GM18511 (cell line): ENCODE data around the gene IQSEC1.
A peak's percentile ranks its signal among the peaks of the same experiment; 100 is the strongest.
"Not testable (repeated sequence)": the region's sequence is repeated elsewhere in the genome, so short reads cannot be mapped to it uniquely, and the experiment has no call there.

ENCODE experiments used
- ATAC-seq: cut with Tn5 transposase; IDR thresholded peaks from one replicate; pipeline ENCODE4 v1.9.1; 2021; ENCODE audit warnings: mild to moderate bottlenecking, moderate library complexity; ENCODE audit not compliant: unreplicated experiment

The IQSEC1 gene

DNA sequence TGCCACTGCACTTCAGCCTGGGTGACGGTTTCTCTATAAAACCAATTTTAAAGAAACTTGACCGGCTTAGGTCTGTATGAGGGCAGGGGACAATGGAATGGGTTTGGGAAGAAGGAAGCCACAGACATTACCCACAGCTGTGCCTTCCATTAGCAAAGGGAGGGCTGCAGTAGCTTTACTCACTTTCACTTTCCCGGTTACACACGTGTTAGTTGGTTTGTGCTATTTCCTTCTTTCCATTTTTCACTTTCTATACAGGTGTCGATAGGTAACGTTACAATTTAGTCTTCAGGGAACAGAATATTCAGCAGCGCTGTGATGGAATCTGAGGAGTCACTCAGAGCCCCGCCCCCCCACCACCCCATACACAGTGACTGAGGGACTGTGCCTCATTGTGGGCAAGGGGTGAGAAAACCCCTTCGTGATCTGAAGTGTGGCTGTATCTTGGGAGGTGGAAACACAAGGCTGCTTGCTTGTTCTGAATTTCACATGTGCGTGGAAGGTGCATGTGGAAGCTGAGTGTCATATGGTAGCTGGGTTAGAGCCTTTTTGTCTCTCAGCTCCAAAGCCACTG is 187.0 kb downstream of the IQSEC1 start:
- peak; percentile 76 for ATAC-seq

GRCh38 chr3:12885583-12885930 is 187.7 kb downstream of the IQSEC1 start:
- ATAC-seq = no peak

DNA sequence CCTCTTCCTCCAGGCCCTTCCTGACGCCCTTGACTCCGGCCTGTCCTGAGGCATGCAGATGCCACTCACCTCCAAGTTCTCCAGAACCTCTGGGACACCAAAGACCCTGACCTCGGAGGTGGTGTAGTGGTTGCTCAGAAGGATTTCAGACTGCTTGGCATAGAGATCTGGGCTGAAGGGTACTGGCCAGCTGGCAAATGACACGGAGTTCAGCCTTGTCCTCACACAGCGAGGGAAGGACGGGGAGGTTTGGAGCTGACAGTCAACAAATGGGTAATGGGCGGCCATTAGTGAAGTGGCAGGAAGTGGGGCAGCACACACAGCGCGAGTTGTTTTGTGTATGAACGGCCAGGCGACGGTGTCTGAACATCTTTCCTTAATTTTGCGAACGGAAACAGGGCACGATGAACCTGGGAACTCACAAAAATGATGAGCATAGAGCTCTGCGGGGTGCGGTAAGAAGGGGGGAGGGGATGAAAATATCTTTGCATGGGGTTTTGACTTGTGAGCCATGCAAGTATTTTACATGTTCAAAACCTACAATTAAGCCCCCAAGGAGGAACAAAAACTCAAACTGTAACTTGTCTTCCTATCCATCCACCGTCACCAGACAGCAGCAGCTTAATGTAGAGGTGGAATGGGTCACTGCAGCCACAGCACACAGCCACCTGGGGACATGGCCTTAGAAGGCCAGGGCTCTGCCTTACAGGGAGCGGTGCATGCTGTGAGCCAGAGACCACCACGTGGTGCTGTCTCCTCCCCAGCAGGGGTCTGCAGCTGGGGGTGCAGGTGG is 188.2 kb downstream of the IQSEC1 start:
- ATAC-seq = no peak

GRCh38 chr3:12884186-12884680 is 189.0 kb downstream of the IQSEC1 start:
- ATAC-seq = no peak

DNA sequence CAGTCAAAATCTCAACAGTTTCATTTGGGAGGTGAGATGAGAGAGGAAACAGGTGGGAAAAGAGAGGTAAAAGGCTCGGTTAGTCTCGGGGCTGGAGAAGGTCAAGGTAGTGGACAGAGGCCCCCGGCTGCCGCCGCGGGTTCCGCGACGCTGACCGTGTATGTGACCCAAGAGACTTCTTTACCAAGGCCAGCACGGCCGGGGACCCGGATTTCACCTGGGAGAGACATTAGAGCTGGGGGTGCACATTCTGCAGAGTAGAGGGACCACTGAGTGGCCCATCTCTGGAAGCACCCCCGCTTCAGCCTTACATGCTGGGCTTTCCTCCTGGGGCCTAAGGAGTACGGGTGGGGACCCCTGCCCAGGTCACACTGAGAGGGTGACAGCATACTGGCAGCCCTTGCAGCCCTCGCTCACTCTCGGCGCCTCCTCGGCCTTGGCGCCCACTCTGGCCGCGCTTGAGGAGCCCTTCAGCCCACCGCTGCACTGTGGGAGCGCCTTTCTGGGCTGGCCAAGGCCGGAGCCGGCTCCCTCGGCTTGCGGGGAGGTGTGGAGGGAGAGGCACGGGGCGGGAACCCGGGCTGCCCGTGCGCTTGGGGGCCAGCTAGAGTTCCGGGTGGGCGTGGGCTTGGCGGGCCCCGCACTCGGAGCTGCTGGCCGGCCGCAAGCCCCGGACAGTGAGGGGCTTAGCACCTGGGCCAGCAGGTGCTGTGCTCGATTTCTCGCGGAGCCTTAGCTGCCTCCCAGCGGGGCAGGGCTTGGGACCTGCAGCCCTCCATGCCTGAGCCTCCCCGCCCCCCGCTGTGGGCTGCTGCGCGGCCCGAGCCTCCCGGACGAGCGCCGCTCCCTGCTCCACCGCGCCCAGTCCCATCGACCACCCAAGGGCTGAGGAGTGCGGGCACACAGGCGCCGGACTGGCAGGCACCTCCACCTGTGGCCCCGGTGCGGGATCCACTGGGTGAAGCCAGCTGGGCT is 190.6 kb downstream of the IQSEC1 start:
- no peak for ATAC-seq

DNA sequence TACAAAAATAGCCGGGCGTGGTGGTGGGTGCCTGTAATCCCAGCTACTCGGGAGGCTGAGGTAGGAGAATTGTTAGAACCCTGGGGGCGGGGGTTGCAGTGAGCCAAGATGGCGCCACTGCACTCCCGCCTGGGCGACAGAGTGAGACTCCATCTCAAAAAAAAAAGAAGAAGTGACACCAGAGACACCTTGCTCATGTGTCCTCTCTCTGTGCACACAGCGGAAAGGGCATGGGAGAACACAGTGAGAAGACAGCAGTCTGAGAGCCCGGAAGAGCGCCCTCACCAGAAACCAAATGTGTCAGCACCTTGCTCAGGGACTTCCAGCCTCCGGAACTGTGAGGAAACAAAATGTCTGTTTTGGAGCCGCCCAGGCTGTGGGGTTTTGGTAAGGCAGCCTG is 191.4 kb downstream of the IQSEC1 start:
- ATAC-seq = not testable (repeated sequence)

DNA sequence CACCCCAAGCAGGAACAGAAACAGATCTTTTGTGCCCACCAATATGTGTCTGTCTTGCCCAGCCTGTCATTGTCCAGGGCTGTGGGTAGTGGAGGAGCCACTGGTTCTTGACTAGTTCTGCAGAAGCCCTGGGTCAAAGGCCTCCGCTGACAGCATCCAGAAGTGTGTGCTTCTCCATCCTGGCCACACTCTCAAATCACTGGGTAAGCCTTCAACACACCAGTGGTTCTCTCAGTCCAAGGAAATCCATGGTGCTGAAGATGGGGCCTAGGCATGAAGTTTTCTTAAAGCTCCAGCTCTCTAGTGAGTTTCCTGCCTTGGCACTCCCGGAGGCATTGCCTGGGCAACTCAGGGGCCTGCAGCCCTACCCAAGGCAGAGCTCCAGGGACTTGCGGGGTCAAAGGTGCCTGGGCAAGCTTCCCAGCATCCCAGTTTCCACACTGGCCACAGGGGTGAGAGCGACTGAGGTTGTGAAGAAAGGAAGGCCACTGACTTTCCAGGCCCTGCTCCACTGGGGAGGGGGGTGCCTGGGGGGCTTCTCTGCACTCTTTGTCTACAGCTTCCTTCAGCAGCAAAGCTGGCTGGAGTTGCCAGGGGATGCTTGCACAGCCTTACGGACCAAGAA is 193.9 kb downstream of the IQSEC1 start:
- no peak for ATAC-seq

- not testable (repeated sequence) for ATAC-seq
Measured at GRCh38 chr3:12878758-12879157, 194.5 kb downstream of the IQSEC1 start.

DNA sequence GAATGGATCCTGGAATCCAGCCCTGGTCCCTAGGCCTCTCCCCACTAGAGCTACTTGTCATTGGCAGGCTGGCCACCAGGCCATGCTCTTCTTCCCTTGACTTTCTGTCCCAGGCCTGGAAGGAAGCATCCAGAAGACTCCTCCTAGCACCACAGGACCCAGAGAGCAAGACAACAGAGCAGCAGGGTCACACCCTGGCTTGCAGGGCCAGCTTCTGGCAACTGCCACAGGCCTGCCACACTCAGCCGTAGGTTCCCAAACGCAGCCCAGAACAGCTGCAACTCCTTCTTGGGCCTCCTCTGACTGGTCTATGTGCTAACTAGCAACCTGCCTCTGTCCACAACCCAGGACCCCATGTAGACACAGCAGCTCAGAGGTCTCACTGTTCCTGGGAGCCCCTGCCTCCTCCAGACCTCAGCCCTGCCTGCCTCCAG is 195.1 kb downstream of the IQSEC1 start:
- no peak for ATAC-seq

- ATAC-seq = no peak
Measured at GRCh38 chr3:12877040-12877439, 196.2 kb downstream of the IQSEC1 start.

DNA sequence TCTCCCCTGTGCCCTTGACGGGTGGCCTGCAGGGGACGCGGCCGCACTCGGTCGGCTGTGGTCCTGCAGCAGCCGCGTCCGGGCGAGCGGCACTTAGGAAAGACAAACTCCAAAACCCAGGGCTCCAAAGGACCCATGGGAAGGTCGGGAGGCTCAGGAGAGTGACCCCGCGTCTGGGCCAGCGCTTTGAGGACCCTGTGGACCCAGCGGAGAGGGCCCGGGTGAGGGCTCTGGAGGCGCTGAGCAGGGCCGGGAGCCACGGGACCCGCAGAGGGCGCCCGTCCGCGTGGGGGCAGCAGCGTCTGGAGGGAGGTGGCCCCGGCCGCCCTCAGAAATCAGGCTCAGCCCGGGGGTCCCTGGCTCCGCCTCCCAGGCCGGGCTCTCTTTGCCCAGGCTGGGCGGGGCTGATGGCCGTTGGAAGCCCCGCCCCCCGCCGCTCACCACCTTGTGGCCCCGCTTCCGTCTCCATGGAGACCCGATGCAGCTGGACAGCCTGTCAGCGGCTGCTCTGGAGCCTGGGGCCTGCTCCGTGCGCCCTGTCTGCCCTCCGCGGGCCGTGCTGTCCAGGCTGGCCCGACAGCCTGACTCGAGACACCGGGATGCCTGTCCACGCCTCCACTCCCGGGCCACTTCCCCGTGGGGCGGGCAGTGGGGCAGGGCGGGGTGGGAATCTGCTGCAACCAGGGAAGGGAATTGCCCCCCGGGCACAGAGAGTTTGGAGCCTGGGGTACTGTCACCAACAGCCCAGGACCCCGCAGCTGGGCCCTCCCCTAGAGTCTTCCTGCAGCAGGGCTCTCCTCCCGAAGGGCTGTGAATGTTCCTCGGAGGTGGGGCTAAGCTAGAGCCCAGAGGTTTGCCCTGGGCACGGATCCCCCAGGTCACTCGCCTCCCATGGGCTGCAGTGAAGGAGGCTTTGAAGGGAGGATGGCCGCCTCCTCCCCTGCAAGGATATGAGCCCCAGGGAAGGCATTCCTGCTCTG is 197.1 kb downstream of the IQSEC1 start:
- ATAC-seq = peak; percentile 54

- ATAC-seq = no peak
Measured at GRCh38 chr3:12871404-12871983, 201.7 kb downstream of the IQSEC1 start.

DNA sequence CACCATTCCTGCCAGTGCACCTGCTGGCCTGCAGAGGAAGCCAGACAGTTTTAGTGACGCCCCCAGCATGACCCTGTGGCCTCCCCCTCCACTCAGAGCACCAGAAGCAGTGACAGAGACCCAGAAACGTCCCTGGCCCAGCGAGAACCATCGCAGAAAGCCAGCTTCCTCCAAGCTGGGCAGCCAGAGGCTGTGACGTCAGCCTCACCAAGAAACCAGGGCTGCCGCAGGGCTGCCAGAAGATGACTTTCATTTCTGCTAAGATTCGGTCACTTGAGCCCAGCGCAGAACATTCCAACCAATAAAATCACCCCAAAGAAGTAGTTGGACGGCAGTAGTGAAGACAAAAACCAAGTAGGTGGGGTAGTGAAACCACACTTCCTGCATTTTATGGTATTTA is 202.3 kb downstream of the IQSEC1 start:
- ATAC-seq = no peak

DNA sequence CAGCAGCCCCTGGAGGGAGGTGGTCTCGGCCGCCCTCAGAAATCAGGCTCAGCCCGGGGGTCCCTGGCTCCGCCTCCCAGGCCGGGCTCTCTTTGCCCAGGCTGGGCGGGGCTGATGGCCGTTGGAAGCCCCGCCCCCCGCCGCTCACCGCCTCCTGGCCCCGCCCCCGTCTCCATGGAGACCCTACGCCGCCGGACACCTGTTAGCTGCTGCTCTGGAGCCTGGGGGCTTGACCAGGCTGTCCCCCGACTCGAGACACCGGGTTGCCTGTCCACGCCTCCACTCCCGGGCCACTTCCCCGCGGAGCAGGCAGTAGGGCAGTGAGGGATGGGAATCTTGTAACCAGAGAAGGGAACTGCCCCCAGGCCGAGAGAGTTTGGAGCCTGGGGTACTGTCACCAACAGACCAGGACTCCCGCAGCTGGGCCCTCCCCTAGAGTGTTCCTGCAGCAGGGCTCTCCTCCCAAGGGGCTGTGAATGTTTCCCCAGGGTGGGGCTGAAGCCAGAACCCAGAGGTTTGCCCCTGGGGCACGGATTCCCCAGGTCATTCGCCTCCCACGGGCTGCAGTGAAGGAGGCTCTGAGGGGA is 204.1 kb downstream of the IQSEC1 start:
- peak; percentile 58 for ATAC-seq

- ATAC-seq = peak; percentile 80
Measured at GRCh38 chr3:12868039-12869034, 204.9 kb downstream of the IQSEC1 start.

DNA sequence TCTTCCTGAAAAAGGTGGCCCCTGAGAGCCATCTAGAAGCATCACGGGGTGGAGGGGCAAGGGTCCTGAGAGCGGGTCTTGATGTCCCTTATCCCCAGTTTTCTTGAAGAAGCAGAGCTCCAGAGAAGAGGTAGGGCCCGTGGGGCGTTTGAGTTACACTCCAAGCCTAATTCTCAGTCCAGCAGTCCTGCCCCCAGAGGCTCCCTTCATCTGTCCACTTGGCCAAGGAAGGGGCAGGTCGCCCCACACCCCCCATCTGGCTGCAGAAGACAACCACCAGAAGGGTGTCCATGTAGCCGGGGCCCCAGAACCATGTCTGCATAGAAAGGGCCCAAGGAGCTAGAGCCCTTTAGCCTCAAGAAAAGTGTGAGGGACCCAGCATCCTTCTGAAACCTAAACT is 206.4 kb downstream of the IQSEC1 start:
- no peak for ATAC-seq

- ATAC-seq = no peak
Measured at GRCh38 chr3:12865271-12865670, 208.0 kb downstream of the IQSEC1 start.

- no peak for ATAC-seq
Measured at GRCh38 chr3:12862387-12862786, 210.8 kb downstream of the IQSEC1 start.
